ENCODE results near the gene TIMP2. TPM values are rescaled to one million over a fixed set of nuclear protein-coding genes. Genes with fewer than 3 reads are reported as not detected.
"Not testable (repeated sequence)": the region's sequence is repeated elsewhere in the genome, so short reads cannot be mapped to it uniquely, and the experiment has no call there.

The TIMP2 gene
- total RNA-seq, 3 donors from 2014 or later, result 0.63 to 1.0 (median 0.81) TPM

GRCh38 chr17:78962984-78963348 lies 37.8 kb upstream of the TIMP2 start:
- not testable (repeated sequence) for H3K36me3 Mint-ChIP-seq (ENCODE audit: insufficient read depth); ATAC-seq; H3K9me3 Mint-ChIP-seq; DNase-seq; H3K27me3 Mint-ChIP-seq (ENCODE audit: low read depth); H3K4me3 Mint-ChIP-seq; H3K4me1 Mint-ChIP-seq (ENCODE audit: low read depth)

- no peak overlapping the region for H3K4me3 Mint-ChIP-seq
- H3K27me3 Mint-ChIP-seq (ENCODE audit: low read depth), result no peaks in the 10 kb centered on the region
- no peaks in the 10 kb centered on the region for H3K36me3 Mint-ChIP-seq (ENCODE audit: insufficient read depth)
- ATAC-seq, result no peak
- H3K9me3 Mint-ChIP-seq, result no peaks in the 10 kb centered on the region
- no peak for DNase-seq
- no peaks in the 10 kb centered on the region for H3K4me1 Mint-ChIP-seq (ENCODE audit: low read depth)
Observed at GRCh38 chr17:78962345-78962983, 37.3 kb upstream of the TIMP2 start.

DNA sequence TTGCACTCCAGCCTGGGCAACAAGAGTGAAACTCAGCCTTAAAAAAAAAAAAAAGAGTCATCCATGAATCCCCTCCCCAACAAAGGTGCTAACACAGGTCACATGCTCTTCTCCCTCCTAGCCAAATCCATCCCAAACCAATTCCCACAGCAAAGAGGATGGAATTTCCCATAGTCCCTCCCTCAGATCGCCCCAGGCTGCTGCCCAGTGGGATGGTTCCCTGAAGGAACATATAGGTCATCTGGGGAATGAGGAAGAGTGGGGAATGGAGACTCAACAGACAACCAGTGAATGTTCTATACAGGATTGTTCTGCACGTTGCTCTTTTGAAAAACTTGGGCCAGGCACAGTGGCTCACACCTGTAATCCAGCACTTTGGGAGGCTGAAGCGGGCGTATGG lies 36.4 kb upstream of the TIMP2 start:
- Mint-ChIP-seq H3K27me3 (ENCODE audit: low read depth) (peaks cover 2% of the 10 kb centered on the region), H3K4me1 (ENCODE audit: low read depth) (no peaks in the 10 kb centered on the region), H3K36me3 (ENCODE audit: insufficient read depth) (no peaks in the 10 kb centered on the region), H3K9me3 (no peaks in the 10 kb centered on the region), H3K4me3 (no peak overlapping the region)
- no peak for DNase-seq
- ATAC-seq, result no peak

GRCh38 chr17:78960928-78961327 lies 35.7 kb upstream of the TIMP2 start:
- H3K4me3 Mint-ChIP-seq, result no peak overlapping the region
- ATAC-seq (no peak), DNase-seq (no peak)
- H3K9me3 Mint-ChIP-seq, result no peaks in the 10 kb centered on the region
- H3K27me3 Mint-ChIP-seq (ENCODE audit: low read depth), result peaks cover 2% of the 10 kb centered on the region
- H3K36me3 Mint-ChIP-seq (ENCODE audit: insufficient read depth), result no peaks in the 10 kb centered on the region
- H3K4me1 Mint-ChIP-seq (ENCODE audit: low read depth), result no peaks in the 10 kb centered on the region

GRCh38 chr17:78959803-78960202 lies 34.6 kb upstream of the TIMP2 start:
- Mint-ChIP-seq H3K9me3 (no peaks in the 10 kb centered on the region), H3K4me3 (no peak overlapping the region), H3K4me1 (ENCODE audit: low read depth) (no peaks in the 10 kb centered on the region), H3K27me3 (ENCODE audit: low read depth) (peaks cover 2% of the 10 kb centered on the region), H3K36me3 (ENCODE audit: insufficient read depth) (no peaks in the 10 kb centered on the region)
- ATAC-seq, result no peak
- no peak for DNase-seq

- ATAC-seq (no peak), DNase-seq (no peak)
- Mint-ChIP-seq H3K4me1 (ENCODE audit: low read depth) (no peaks in the 10 kb centered on the region), H3K36me3 (ENCODE audit: insufficient read depth) (no peaks in the 10 kb centered on the region), H3K9me3 (no peaks in the 10 kb centered on the region), H3K27me3 (ENCODE audit: low read depth) (peaks cover 2% of the 10 kb centered on the region), H3K4me3 (no peak overlapping the region)
Observed at GRCh38 chr17:78958641-78959127, 33.5 kb upstream of the TIMP2 start.

GRCh38 chr17:78957128-78957527 lies 31.9 kb upstream of the TIMP2 start:
- Mint-ChIP-seq H3K9me3 (no peaks in the 10 kb centered on the region), H3K4me1 (ENCODE audit: low read depth) (no peaks in the 10 kb centered on the region)

DNA sequence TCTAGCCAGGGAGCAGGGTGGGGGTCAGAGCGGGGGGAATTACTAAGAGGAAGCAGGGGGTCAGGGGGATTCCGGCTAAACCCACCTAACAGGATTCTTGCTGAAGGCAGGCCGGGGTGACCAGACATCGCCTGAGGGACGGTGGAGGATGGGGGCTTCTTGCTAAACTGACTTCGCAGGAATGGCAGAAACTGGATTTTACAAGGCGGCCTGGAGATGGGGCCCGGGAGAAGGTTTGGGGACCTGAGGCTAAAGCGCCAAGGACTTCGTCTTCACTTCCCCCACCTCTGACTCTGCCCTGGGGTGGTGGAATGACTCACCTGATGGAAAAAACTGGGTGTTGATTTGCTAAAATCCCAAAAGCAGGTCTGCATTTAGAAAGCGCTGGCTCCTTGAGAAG lies 31.1 kb upstream of the TIMP2 start:
- Mint-ChIP-seq H3K4me3 (no peak overlapping the region), H3K36me3 (ENCODE audit: insufficient read depth) (no peaks in the 10 kb centered on the region), H3K9me3 (peaks cover 2% of the 10 kb centered on the region), H3K4me1 (ENCODE audit: low read depth) (no peaks in the 10 kb centered on the region), H3K27me3 (ENCODE audit: low read depth) (peaks cover 9% of the 10 kb centered on the region)
- ATAC-seq (no peak), DNase-seq (no peak)

More at GRCh38 chr17:78957128-78957527, 31.9 kb upstream of the TIMP2 start:
- no peaks in the 10 kb centered on the region for H3K36me3 Mint-ChIP-seq (ENCODE audit: insufficient read depth)
- DNase-seq (no peak), ATAC-seq (no peak)
- peaks cover 9% of the 10 kb centered on the region for H3K27me3 Mint-ChIP-seq (ENCODE audit: low read depth)
- no peak overlapping the region for H3K4me3 Mint-ChIP-seq

DNA sequence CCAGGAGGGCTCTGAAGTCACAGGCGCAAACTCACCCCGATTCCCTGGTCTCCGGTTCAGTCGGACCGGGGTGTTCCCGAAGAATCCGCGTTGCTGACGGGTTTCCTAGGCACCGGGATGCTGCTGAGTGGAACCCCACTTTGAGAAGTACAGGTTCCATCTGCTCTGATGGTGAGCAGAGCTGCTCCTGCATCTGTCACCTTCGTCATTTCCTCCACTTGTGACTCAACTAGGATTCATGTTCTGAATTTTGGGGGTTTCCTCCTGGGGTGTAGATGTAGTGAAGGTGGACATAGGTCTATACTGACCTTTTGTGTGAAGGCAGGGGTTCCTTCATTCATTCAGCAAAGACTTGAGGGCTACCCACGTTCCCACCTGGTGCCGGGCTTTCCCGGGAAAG lies 29.5 kb upstream of the TIMP2 start:
- ATAC-seq (no peak), DNase-seq (no peak)
- Mint-ChIP-seq H3K4me1 (ENCODE audit: low read depth) (no peaks in the 10 kb centered on the region), H3K36me3 (ENCODE audit: insufficient read depth) (no peaks in the 10 kb centered on the region), H3K27me3 (ENCODE audit: low read depth) (peaks cover 9% of the 10 kb centered on the region), H3K4me3 (no peak overlapping the region), H3K9me3 (peaks cover 17% of the 10 kb centered on the region)

- Mint-ChIP-seq H3K4me3 (no peak overlapping the region), H3K4me1 (ENCODE audit: low read depth) (no peaks in the 10 kb centered on the region), H3K27me3 (ENCODE audit: low read depth) (peaks cover 9% of the 10 kb centered on the region), H3K36me3 (ENCODE audit: insufficient read depth) (no peaks in the 10 kb centered on the region), H3K9me3 (peaks cover 17% of the 10 kb centered on the region)
- DNase-seq, result no peak
- no peak for ATAC-seq
Observed at GRCh38 chr17:78953356-78954350, 28.5 kb upstream of the TIMP2 start.

DNA sequence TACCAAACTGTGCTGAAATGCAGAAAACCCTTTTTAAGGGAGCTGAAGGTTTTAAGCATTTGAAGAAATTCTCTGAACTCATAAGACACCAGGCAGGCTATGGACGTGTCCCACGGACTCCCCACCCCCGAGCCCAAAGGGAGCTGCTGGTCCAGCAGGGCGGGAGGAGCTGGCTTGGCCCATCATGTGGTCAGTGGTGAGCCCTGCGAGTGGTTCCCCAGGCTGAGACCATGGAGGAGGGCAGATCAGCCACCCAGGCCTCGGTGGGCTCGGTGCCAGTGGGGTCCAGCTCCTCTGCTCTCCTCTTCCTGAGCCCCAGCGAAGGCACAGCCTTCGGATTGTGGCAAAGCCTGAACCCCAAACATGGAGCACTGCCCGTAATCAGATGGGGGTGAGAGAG lies 27.5 kb upstream of the TIMP2 start:
- Mint-ChIP-seq H3K27me3 (ENCODE audit: low read depth) (peaks cover 9% of the 10 kb centered on the region), H3K9me3 (peaks cover 17% of the 10 kb centered on the region)

DNA sequence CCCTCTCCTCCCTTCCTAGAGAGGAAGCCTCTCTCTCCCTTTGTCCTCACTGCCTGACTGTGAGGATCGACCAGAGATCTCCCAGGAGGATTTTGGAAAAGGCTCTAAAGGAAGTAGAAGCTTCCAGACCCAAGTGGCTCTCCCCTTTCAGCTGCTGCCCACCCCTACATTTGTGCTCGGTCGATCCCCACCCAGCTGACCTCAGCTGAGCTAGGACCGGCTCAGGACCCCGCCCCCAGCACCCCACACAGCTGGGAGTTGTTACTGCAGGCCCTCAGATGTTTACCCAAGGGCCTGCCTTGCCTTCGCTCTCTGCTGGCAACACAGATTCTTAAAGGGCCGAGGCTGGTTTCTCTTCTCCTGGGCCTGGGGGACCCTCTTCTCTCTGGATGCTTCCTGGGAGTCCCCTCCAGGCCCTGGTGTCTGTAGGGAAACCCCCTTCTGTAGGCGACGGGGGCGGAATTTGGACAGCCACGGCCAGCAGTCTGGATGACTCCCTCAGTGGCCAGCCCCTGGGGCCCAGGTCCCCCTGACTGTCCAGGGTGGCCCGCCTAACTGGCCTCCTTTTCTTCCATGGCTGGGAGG lies 26.9 kb upstream of the TIMP2 start:
- H3K27me3 Mint-ChIP-seq (ENCODE audit: low read depth), result peaks cover 9% of the 10 kb centered on the region
- H3K9me3 Mint-ChIP-seq, result peaks cover 17% of the 10 kb centered on the region
- DNase-seq (no peak), ATAC-seq (no peak)
- H3K4me1 Mint-ChIP-seq (ENCODE audit: low read depth), result no peaks in the 10 kb centered on the region
- no peaks in the 10 kb centered on the region for H3K36me3 Mint-ChIP-seq (ENCODE audit: insufficient read depth)
- H3K4me3 Mint-ChIP-seq, result no peak overlapping the region

More for the DNA sequence above, 27.5 kb upstream of the TIMP2 start:
- Mint-ChIP-seq H3K4me3 (no peak overlapping the region), H3K4me1 (ENCODE audit: low read depth) (no peaks in the 10 kb centered on the region), H3K36me3 (ENCODE audit: insufficient read depth) (no peaks in the 10 kb centered on the region)
- DNase-seq (no peak), ATAC-seq (no peak)

DNA sequence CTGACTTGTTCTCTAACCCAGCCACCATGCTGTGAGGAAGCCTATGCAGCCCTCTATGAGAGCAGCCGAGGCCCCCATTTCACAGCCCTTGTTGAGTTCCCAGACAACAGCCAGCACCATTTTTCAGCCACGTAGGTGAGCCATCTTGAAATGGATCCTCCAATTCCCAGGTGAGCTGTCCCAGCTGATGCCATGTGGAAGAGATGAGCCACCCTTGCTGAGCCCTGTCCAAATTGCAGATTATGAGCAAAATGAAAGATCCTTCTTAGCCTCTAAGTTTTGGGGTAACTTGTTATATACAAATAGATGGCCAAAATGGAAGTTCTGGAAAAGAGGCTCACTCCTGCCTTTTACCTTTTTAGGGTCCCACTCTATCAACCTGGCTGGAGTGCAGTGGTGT lies 25.7 kb upstream of the TIMP2 start:
- Mint-ChIP-seq H3K9me3 (peaks cover 17% of the 10 kb centered on the region), H3K27me3 (ENCODE audit: low read depth) (peaks cover 7% of the 10 kb centered on the region), H3K36me3 (ENCODE audit: insufficient read depth) (no peaks in the 10 kb centered on the region), H3K4me1 (ENCODE audit: low read depth) (no peaks in the 10 kb centered on the region), H3K4me3 (no peak overlapping the region)
- DNase-seq, result no peak
- ATAC-seq, result no peak

GRCh38 chr17:78947235-78948149 lies 22.3 kb upstream of the TIMP2 start:
- Mint-ChIP-seq H3K27me3 (ENCODE audit: low read depth) (peaks cover 12% of the 10 kb centered on the region), H3K36me3 (ENCODE audit: insufficient read depth) (no peaks in the 10 kb centered on the region), H3K4me1 (ENCODE audit: low read depth) (no peaks in the 10 kb centered on the region), H3K4me3 (no peak overlapping the region), H3K9me3 (peaks cover 17% of the 10 kb centered on the region)
- no peak for DNase-seq
- no peak for ATAC-seq

All from activated T-cell treated with anti-CD3 and anti-CD28 coated beads, Interleukin-2, amount 50 U/mL, for 4 hours (primary cell).